Naive thymus-derived CD4-positive, alpha-beta T cell (primary cell): Measurements from ENCODE around the gene DMPK. TPM values are rescaled to one million over a fixed set of nuclear protein-coding genes. Genes with fewer than 3 reads are reported as not detected.

Experiments
- ATAC-seq: fragments of 150-1000 bp; cut with Tn5 transposase; 2 replicates; pipeline ENCODE4 v1.10.0; 2021; ENCODE audit warnings: mild to moderate bottlenecking, moderate library complexity
- CTCF ChIA-PET: fragments of 350-600 bp; sonication (Branson Sonifier 250); formaldehyde crosslinking; loops from one replicate; lab custom pipeline; 2021; ENCODE audit warnings: antibody characterized with exemption; lab: Charles Lee
- POLR2A ChIA-PET: fragments of 350-600 bp; sonication (Branson Sonifier 250); formaldehyde crosslinking; loops from one replicate; lab custom pipeline; 2021; ENCODE audit warnings: antibody characterized with exemption, inconsistent platforms; lab: Charles Lee
- DNase-seq, 9 donors: peaks; one replicate each; pipeline versions ENCODE4 v3.0.0 to v3.0.0-alpha.2; 2020 to 2022; ENCODE audit warnings: mixed read lengths in 1 of 9
- H3K27ac ChIP-seq: one replicate; pipeline ENCODE4 v1.7.0; 2013; ENCODE audit warnings: mild to moderate bottlenecking, low read depth, low read length, moderate library complexity
- H3K27me3 ChIP-seq, 2 donors: one replicate each; pipeline ENCODE4 v1.7.0; 2013; ENCODE audit warnings: low read length in 2 of 2, mild to moderate bottlenecking in 2 of 2, moderate library complexity in 2 of 2; ENCODE audit not compliant: control insufficient read depth in 2 of 2, insufficient read depth in 2 of 2
- H3K36me3 ChIP-seq, 3 experiments: 1 replicate in 2 of 3; 2 replicates in 1 of 3; pipeline ENCODE4 v1.7.0; 2013; ENCODE audit warnings: low read length in 3 of 3, mild to moderate bottlenecking in 3 of 3, moderate library complexity in 1 of 3; ENCODE audit not compliant: insufficient read depth in 3 of 3, control insufficient read depth in 2 of 3
- H3K4me1 ChIP-seq, 2 donors: one replicate each; pipeline ENCODE4 v1.7.0; 2013; ENCODE audit warnings: low read length in 2 of 2, mild to moderate bottlenecking in 2 of 2, moderate library complexity in 1 of 2; ENCODE audit not compliant: control insufficient read depth in 2 of 2, insufficient read depth in 2 of 2
- H3K4me3 ChIP-seq: 2 replicates; pipeline ENCODE4 v1.7.0; 2013; ENCODE audit warnings: mild to moderate bottlenecking, low read length
- H3K9me3 ChIP-seq, 3 experiments: 1 replicate in 2 of 3; 2 replicates in 1 of 3; pipeline ENCODE4 v1.7.0; 2013; ENCODE audit warnings: low read length in 3 of 3; ENCODE audit not compliant: control insufficient read depth in 2 of 3
- H3K27ac Mint-ChIP-seq, 9 donors: one replicate each; pipeline ENCODE4 v1.8.0; 2020 to 2022; ENCODE audit warnings: mixed read lengths in 9 of 9, mild to moderate bottlenecking in 8 of 9, moderate library complexity in 5 of 9, inconsistent platforms in 2 of 9
- H3K27me3 Mint-ChIP-seq, 5 donors: one replicate each; pipeline ENCODE4 v1.8.0; 2021 to 2022; ENCODE audit warnings: mixed read lengths in 5 of 5, mild to moderate bottlenecking in 1 of 5
- H3K36me3 Mint-ChIP-seq, 5 donors: one replicate each; pipeline ENCODE4 v1.8.0; 2020 to 2022; ENCODE audit warnings: mixed read lengths in 5 of 5, mild to moderate bottlenecking in 3 of 5, inconsistent platforms in 1 of 5
- H3K4me1 Mint-ChIP-seq, 7 donors: one replicate each; pipeline ENCODE4 v1.8.0; 2020 to 2022; ENCODE audit warnings: mixed read lengths in 7 of 7, mild to moderate bottlenecking in 3 of 7, inconsistent platforms in 1 of 7
- H3K4me3 Mint-ChIP-seq, 10 donors: one replicate each; pipeline ENCODE4 v1.8.0; 2020 to 2022; ENCODE audit warnings: mild to moderate bottlenecking in 10 of 10, mixed read lengths in 10 of 10, moderate library complexity in 6 of 10, inconsistent platforms in 2 of 10
- H3K9me3 Mint-ChIP-seq, 11 donors: one replicate each; pipeline ENCODE4 v1.8.0; 2020 to 2022; ENCODE audit warnings: mixed read lengths in 11 of 11, mild to moderate bottlenecking in 4 of 11, inconsistent platforms in 1 of 11, moderate library complexity in 1 of 11
- intact Hi-C, 2 donors: fragments of 100-400 bp; cut with micrococcal nuclease; formaldehyde crosslinking; loops; one replicate each; pipeline ENCODE4 v1.15.1; 2023
- polyA plus RNA-seq, 2 donors: library from polyadenylated mRNA; unstranded; fragments of 300-500 nt; fragmentation: Illumina TruSeq; gene quantifications; one replicate each; pipeline ENCODE4 v1.2.3, GENCODE V29; 2021
- total RNA-seq, 6 experiments: library from RNA in 5 of 6; stranded (reverse) in 5 of 6; gene quantifications; 1 replicate in 5 of 6; 2 replicates in 1 of 6; pipeline ENCODE4 v1.2.3 and lab custom pipeline; 2021 to 2026

The DMPK gene
- total and polyA plus RNA-seq, 7 experiments from 2014 or later, result 0.20 to 33.9 (median 22.9) TPM

DNA sequence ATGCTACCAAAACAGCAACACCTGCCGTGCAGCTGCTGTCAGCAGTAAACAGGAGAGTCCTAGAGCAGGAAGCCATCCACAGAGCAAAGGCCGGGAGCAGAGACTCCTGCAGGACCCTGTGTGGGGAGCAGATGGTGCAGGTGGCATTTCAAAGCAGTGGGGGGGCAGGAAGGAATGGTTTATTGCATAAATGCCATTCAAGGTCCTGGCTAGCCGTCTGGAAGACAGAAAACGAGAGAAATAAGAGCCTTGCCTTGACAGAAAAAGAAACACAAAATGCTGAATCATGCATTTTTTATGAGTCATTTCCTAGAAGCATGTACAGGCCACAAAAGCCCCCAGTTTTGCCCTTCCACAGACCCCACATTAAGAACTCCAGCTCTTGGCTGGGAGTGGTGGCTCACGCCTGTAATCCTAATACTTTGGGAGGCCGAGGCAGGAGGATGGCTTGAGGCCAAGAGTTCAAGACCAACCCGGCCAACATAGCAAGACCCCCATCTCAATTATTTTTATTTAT is 27.4 kb upstream of the DMPK start:
- H3K9me3 ChIP-seq, result no peaks in the 10 kb centered on the region
- H3K4me1 Mint-ChIP-seq, result peaks cover 0 to 7% (median 0%) of the 10 kb centered on the region in 7 donors
- peak overlapping the region in 1 of 10 donors; percentile 26 for H3K4me3 Mint-ChIP-seq
- H3K36me3 Mint-ChIP-seq, result peaks cover 0 to 5% (median 0%) of the 10 kb centered on the region in 5 donors
- H3K4me1 ChIP-seq, result no peaks in the 10 kb centered on the region
- peak overlapping the region in 1 of 9 donors; percentile 14 for H3K27ac Mint-ChIP-seq
- peaks cover 8 to 28% (median 22%) of the 10 kb centered on the region in 5 donors for H3K27me3 Mint-ChIP-seq
- peaks cover 0 to 2% (median 0%) of the 10 kb centered on the region in 11 donors for H3K9me3 Mint-ChIP-seq
- H3K27ac ChIP-seq, result no peak overlapping the region
- intact Hi-C loops, result no loop called here
- CTCF ChIA-PET, result interaction anchor here (0.7 kb wide), 1 partner anchor 977 kb away, joined by 3 read pairs; no protein-coding TSS in a partner anchor
- H3K27me3 ChIP-seq, result no peaks in the 10 kb centered on the region
- ATAC-seq (no peak), DNase-seq (no peak)
- H3K4me3 ChIP-seq, result no peak overlapping the region
- POLR2A ChIA-PET, result no interaction called here
- no peaks in the 10 kb centered on the region for H3K36me3 ChIP-seq

DNA sequence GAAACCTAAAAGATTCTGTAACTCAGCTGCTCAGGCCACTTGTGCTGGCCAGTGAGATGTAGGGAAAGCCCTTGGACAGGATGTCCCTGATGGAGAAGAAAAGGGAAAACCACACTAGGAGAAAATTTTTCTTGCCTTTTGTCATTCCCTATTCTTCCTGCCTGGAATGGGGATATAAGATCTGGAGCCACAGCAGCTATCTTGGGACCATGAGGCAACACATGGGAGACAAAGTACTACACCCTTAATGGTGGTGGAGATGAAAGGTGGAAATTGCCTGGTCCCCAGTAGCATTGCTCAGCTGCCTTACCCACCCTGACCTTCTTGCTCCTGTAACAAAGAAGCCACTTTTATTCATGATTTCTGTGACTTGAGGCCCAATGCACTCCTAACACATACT is 23.4 kb upstream of the DMPK start:
- CTCF ChIA-PET, result interaction anchor here (0.6 kb wide), 1 partner anchor 9 kb away, joined by 5 read pairs; the partner anchor contains the start of gene RSPH6A
- H3K36me3 ChIP-seq, result no peaks in the 10 kb centered on the region
- H3K27ac ChIP-seq, result no peak overlapping the region
- Mint-ChIP-seq H3K4me1 (peaks cover 0 to 7% (median 0%) of the 10 kb centered on the region in 7 donors), H3K27ac (peak overlapping the region in 1 of 9 donors; percentile 18), H3K27me3 (peaks cover 4 to 23% (median 8%) of the 10 kb centered on the region in 5 donors), H3K36me3 (no peaks in the 10 kb centered on the region), H3K4me3 (no peak overlapping the region), H3K9me3 (peaks cover 0 to 3% (median 0%) of the 10 kb centered on the region in 11 donors)
- DNase-seq, result no peak
- intact Hi-C loops, result no loop called here
- no peaks in the 10 kb centered on the region for H3K4me1 ChIP-seq
- POLR2A ChIA-PET, result no interaction called here
- H3K27me3 ChIP-seq, result no peaks in the 10 kb centered on the region
- no peak overlapping the region for H3K4me3 ChIP-seq
- H3K9me3 ChIP-seq, result no peaks in the 10 kb centered on the region
- ATAC-seq, result no peak

- CTCF ChIA-PET, result interaction anchor here (0.7 to 1.6 kb wide), 3 partner anchors 35 to 466 kb away, joined by 3 to 4 read pairs (median 3); no protein-coding TSS in a partner anchor
- H3K36me3 Mint-ChIP-seq, result no peaks in the 10 kb centered on the region
Observed at GRCh38 chr19:45804959-45805230, 22.6 kb upstream of the DMPK start.

DNA sequence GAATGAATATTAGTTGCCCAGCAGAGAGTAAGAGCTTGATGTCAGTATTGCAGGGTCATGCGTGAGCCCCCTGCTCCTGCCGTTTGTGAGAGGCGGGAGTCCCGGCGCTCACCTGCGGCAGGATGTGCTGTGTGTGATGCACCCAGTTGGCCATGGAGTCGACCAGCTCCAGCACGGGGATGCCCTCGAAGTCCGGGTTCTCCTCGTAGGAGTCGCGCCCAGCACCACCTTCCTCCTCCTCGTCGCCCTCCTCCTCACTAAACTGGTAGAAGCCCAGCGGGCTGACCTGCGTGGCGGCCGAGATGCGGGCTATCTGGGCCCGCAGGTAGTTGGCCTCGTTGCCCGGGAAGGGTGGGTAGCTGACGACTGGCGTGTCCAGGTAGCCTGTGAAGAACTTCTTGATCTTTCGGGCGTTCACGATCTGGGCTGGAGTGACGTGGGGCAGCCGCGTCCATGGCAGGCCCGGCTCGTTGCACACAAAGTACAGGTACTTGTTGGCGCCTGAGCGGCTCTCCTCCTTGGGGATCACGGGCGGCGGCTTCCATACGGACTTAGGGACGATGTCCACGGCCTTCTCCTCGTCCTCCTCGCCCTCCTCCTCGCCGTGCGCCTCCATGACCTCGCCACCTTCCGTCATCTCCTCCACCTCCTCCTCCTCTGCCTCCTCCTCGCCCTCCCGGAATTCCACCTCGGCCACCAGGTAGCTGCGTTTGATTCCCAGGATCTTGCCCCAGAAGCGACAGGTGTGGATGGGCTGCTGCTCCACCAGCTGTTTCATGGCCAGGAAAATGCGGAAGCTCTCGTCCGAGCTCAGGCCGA is 22.1 kb upstream of the DMPK start:
- intact Hi-C loops, result no loop called here

More at GRCh38 chr19:45804959-45805230, 22.6 kb upstream of the DMPK start:
- DNase-seq (no peak), ATAC-seq (no peak)
- peaks cover 0 to 1% (median 0%) of the 10 kb centered on the region in 11 donors for H3K9me3 Mint-ChIP-seq
- Histone ChIP-seq H3K4me3 (no peak overlapping the region), H3K27ac (no peak overlapping the region), H3K27me3 (no peaks in the 10 kb centered on the region), H3K9me3 (no peaks in the 10 kb centered on the region), H3K4me1 (no peaks in the 10 kb centered on the region), H3K36me3 (no peaks in the 10 kb centered on the region)
- intact Hi-C loops, result no loop called here
- POLR2A ChIA-PET, result no interaction called here
- H3K4me3 Mint-ChIP-seq, result no peak overlapping the region
- H3K27me3 Mint-ChIP-seq, result peaks cover 4 to 30% (median 5%) of the 10 kb centered on the region in 5 donors
- H3K27ac Mint-ChIP-seq, result no peak overlapping the region
- H3K4me1 Mint-ChIP-seq, result peaks cover 0 to 7% (median 0%) of the 10 kb centered on the region in 7 donors

GRCh38 chr19:45801603-45802175 is 19.4 kb upstream of the DMPK start:
- H3K36me3 Mint-ChIP-seq, result no peaks in the 10 kb centered on the region
- Histone ChIP-seq H3K27ac (no peak overlapping the region), H3K4me3 (no peak overlapping the region), H3K27me3 (no peaks in the 10 kb centered on the region), H3K4me1 (peaks cover 0 to 3% of the 10 kb centered on the region in 2 donors), H3K36me3 (no peaks in the 10 kb centered on the region), H3K9me3 (no peaks in the 10 kb centered on the region)
- peaks cover 0 to 6% (median 6%) of the 10 kb centered on the region in 7 donors for H3K4me1 Mint-ChIP-seq
- no peak for ATAC-seq
- ChIA-PET CTCF (interaction anchor here (6.0 kb wide), 1 partner anchor 33 kb away, joined by 99 read pairs; the partner anchor contains the start of gene SIX5), POLR2A (interaction anchor here (1.2 kb wide), 1 partner anchor 32 kb away, joined by 3 read pairs; the partner anchor contains the start of gene SIX5)
- H3K27ac Mint-ChIP-seq, result no peak overlapping the region
- no peak overlapping the region for H3K4me3 Mint-ChIP-seq
- peaks cover 7 to 55% (median 16%) of the 10 kb centered on the region in 5 donors for H3K27me3 Mint-ChIP-seq
- intact Hi-C loops, result no loop called here
- peaks cover 0 to 1% (median 0%) of the 10 kb centered on the region in 11 donors for H3K9me3 Mint-ChIP-seq
- DNase-seq, result no peak

More for the DNA sequence above, 22.1 kb upstream of the DMPK start:
- ATAC-seq, result no peak
- CTCF ChIA-PET, result interaction anchor here (0.7 to 1.6 kb wide), 3 partner anchors 35 to 465 kb away, joined by 3 to 4 read pairs (median 3); no protein-coding TSS in a partner anchor
- no peaks in the 10 kb centered on the region for H3K36me3 Mint-ChIP-seq
- Histone ChIP-seq H3K27ac (no peak overlapping the region), H3K9me3 (no peaks in the 10 kb centered on the region), H3K36me3 (no peaks in the 10 kb centered on the region), H3K27me3 (no peaks in the 10 kb centered on the region), H3K4me1 (peaks cover 0 to under 1% of the 10 kb centered on the region in 2 donors), H3K4me3 (no peak overlapping the region)
- no peak for DNase-seq
- no peak overlapping the region for H3K4me3 Mint-ChIP-seq
- POLR2A ChIA-PET, result no interaction called here
- H3K4me1 Mint-ChIP-seq, result peaks cover 0 to 2% (median 0%) of the 10 kb centered on the region in 7 donors
- H3K27ac Mint-ChIP-seq, result no peak overlapping the region
- H3K9me3 Mint-ChIP-seq, result peaks cover 0 to 1% (median 0%) of the 10 kb centered on the region in 11 donors
- peaks cover under 1 to 33% (median 5%) of the 10 kb centered on the region in 5 donors for H3K27me3 Mint-ChIP-seq

GRCh38 chr19:45800070-45800553 is 17.8 kb upstream of the DMPK start:
- POLR2A ChIA-PET, result interaction anchor here (1.3 to 2.1 kb wide), 2 partner anchors 27 to 30 kb away, joined by 8 to 20 read pairs; partner anchors contain the start of gene SIX5
- Histone ChIP-seq H3K4me3 (no peak overlapping the region), H3K9me3 (no peaks in the 10 kb centered on the region), H3K27me3 (peaks cover 0 to 6% of the 10 kb centered on the region in 2 donors), H3K4me1 (peaks cover 0 to 3% of the 10 kb centered on the region in 2 donors), H3K36me3 (no peaks in the 10 kb centered on the region), H3K27ac (no peak overlapping the region)
- no peaks in the 10 kb centered on the region for H3K36me3 Mint-ChIP-seq
- intact Hi-C loops, result no loop called here
- peaks cover 12 to 63% (median 16%) of the 10 kb centered on the region in 5 donors for H3K27me3 Mint-ChIP-seq
- DNase-seq (no peak), ATAC-seq (no peak)
- no peak overlapping the region for H3K27ac Mint-ChIP-seq
- CTCF ChIA-PET, result interaction anchor here (1.0 to 6.1 kb wide), 3 partner anchors 26 to 31 kb away, joined by 3 to 99 read pairs (median 28); partner anchors contain the start of gene SIX5
- no peak overlapping the region for H3K4me3 Mint-ChIP-seq
- H3K4me1 Mint-ChIP-seq, result peaks cover 0 to 6% (median 6%) of the 10 kb centered on the region in 7 donors
- H3K9me3 Mint-ChIP-seq, result peaks cover 0 to 1% (median 0%) of the 10 kb centered on the region in 11 donors
